ENCODE results near the gene OR9Q1.

GRCh38 chr11:58003591-58003990, 20.1 kb upstream of the OR9Q1 start:
- TF ChIP-seq POLR2AphosphoS5 (IDR thresholded peaks at IDR 0.05; ENCODE audit: borderline replicate concordance, low read depth, low read length), result no peak
- no peak for TF ChIP-seq EZH2 (IDR thresholded peaks at IDR 0.05)
